Activated CD4-positive, alpha-beta T cell treated with anti-CD3 and anti-CD28 coated beads, Interleukin-2, amount 50 U/mL, for 24 hours (primary cell): ENCODE measurements around the gene COL23A1.
"Not testable (repeated sequence)": the region's sequence is repeated elsewhere in the genome, so short reads cannot be mapped to it uniquely, and the experiment has no call there.

Experiments
- DNase-seq, 2 donors: peaks; one replicate each; pipeline ENCODE4 v3.0.0-alpha.2; 2020; ENCODE audit warnings: low read depth in 1 of 2, low spot score in 1 of 2

Gene COL23A1

DNA sequence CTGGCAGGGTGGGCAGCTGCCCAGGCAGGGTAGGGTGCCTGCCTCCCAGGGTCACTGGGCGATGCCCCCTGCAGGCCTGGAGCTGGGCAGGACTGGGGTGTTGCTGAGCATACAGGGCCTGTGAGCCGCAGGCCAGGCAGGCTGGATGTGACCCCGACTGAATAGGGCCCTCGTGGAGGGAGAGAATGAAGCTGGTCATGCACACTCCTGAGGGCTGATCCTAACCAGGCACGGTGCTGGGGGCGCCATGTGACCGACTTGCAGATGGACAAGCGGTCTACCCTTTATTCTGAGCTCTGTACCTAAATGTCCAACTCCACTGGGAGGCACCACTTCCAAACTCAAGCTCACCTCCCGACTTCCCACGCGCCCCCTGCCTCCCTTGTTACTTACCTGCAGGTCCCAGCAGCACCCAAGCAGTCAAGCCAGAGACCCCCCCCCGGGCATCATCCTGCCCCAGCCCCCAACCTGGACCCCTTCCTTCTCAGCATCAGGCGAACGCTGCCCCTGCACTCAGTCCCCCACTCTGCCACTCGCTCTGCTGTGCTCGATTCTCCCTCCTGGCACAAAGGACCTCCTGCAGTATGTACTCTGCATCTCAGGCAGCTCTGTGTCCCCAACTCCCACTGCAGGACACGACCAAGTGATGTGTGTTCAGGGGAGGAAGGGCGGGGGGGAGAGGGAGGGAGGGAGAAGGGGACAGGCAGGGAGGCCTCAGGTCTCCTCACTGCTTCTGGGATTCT, 280.8 kb downstream of the COL23A1 start:
- no peak for DNase-seq

DNA sequence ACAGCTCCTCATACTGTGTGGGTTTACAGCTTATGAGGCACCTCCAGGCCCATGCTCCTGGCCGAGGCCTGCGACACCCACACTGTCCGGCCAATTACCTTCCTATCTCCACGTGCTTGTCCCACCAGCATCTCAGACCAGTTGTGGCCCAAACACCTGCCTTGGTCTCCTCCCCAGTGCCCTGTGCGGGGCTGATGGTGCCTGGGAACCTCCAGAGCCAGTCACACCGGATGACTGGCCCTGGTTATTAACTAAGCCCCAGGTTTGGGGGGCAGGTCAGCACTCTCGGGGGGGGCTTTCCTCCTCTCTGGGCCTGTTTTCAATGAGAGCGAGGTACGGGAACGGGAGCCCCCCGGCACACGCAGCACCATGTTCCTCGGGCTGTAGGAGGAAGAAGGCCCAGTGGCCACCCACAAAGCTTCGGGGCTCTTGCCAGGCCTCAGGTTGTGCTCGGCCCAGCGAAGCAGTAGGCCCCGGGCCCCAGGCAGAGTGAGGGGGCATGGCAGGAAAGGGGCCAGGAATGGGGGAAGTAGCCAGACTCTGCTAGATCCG, 281.6 kb downstream of the COL23A1 start:
- DNase-seq: no peak

DNA sequence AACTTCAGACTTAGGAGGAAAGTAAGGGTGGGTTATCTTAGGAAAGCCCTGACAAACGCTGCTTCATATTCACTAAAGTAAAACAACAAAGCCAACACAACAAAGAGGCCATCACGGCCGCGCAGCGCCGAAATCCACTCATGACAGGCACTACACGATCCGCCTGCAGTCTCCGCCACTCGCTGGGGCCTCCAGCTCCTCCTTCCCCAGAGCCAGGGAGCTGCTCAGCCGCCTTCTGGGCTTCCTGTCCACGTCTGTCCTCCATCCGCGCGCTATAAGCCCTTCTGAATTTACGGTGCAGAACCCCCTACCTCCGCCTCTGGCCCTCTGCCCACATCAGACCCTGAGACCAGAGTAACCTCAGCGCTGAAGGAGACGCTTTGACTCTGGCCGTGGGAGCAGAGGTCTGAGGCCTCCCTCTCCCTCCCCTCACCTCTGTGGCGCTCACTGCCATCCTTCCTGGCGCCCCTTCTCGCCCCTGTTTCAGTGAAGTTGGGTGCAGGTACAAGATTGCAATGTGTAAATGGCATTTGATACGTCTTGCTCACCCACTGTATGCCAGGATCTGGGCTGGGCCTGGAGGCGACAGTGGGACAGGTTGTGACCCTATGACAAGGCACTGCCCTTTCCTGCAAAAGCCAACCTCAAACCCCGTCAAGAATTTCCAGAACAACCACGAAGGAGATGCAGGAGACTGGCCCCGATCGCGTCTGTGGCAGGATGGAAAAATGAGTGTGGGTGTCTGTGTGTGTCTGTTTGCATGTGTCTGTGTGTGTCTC, 282.7 kb downstream of the COL23A1 start:
- no peak for DNase-seq

DNA sequence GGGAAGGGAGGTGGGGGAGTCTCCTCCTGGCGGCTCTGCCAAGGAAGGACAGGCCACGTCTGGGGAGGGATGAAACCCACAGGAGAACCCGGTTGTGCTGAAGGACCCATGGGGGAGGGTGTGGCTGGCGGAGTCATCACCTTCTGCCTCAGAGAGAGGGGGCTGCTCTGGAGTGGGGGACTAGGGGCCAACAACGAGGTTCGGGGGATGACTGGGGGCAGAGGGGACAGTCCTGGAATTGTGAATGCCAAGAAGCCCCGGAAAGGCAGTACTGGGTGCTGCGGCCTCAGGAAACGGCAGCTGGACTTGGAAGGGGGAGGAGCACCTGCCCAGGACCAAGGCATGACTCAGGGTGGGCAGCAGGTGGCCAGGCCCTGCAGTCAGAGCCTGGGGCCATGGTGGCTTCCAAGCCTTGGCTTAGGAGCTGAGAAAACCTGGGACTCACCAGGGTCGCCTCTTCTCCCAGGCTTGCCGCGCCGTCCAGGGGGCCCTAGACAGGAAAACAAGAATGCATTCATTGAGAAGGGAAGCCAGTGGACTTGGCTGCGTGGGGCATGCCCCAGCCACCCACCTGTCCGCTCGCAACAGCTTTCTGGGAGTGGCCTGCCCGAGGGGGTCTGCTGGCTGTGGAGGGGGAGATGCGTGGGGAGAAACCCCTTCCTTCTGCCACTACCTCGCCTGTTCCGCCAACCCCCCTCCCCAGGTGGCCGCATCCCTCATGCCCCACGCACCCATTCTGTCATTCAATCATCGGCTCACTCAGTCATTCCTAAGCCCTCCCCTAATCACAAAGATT, 283.6 kb downstream of the COL23A1 start:
- DNase-seq: no peak

DNA sequence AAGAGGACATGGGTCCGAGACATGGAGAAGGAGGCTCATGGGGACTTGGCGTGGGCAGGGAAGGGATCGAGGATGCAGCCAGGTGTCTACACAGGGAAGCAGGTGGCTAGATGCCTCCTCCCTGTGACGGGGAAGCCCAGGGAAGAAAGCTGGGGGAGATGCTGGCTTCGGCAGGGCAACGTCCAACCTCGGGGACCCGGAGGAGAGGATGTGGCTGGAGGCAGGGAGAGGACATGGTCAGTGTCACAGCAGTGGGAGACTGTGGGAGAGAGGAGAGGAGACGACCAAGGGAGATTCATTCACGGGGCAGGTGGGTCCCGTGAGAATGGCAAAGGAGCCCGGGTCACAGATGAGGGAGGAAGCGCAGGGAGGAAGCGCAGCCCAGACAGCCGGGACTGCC, 284.4 kb downstream of the COL23A1 start:
- DNase-seq: no peak

DNA sequence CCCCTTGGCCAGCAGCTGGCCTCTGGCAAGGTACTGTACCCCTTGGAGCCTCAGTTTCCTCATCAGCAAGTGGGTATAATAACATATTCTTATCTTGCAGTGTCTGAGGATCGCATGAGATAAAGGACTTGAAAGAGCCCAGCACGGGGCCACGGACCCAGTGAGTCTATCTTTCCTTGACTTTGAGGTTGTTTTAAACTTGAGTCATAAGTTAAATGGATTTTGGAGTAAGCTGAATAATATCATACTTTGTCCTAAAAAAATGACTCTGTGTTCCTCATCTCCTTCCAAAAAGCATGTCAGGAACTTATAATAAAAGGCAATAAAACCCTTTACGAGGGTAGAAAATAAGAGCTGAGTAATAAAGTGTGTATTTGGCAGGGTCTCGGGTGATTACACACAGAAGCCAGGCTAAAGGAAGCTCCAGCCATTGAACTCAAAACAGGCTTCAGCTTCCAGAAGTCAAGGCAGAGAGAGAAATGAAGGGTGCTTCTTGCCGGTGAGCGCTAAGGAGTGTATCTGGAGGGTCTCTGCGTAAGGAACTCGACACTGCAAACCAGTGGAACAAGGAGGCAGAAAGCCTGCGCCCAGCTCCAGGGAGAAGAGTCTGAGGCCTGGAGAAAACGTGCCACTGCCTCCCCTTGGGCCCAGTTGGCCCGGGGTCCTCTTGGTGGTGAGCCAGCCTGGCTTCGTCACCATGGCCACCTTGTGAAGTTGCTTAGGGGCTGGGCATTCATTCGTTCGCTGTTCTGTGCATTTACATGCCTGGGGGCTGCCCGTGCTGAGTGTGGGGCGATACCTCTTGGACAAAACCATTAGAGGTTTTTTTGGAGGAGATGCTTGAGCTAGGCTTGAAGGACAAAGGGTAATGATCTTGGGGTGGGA, 285.2 kb downstream of the COL23A1 start:
- DNase-seq: no peak

DNA sequence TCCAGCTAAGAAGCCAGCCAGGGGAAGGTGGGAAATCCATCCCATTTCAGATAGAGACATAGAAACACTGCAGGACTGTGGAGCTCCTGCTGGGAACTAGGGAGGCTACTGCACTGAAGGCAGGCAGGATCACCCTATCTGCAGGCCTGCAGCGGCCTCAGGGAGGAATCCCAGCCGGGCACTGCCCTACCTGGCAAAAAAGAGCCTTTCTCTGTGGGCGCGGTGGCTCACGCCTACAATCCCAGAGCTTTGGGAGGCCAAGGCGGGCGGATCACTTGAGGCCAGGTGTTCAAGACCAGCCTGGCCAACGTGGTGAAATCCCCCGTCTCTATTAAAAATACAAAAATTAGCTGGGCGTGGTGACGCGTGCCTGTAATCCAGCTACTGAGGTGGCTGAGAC, 286.2 kb downstream of the COL23A1 start:
- DNase-seq: no peak

DNA sequence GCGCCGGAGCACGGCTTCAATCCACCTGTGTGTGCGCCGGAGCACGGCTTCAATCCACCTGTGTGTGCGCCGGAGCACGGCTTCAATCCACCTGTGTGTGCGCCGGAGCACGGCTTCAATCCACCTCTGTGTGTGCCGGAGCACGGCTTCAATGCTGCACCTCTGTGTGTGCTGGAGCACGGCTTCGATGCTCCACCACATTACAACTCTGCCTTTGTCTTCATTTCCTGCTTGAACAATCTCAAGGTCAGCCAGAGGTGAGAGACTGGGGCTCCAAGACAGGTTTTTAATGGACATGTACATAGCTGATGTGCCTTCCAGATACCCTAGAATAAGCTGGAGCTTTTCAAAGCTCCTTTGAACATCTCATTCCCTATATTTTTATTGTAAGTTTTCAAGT, 287.9 kb downstream of the COL23A1 start:
- DNase-seq: not testable (repeated sequence)

DNA sequence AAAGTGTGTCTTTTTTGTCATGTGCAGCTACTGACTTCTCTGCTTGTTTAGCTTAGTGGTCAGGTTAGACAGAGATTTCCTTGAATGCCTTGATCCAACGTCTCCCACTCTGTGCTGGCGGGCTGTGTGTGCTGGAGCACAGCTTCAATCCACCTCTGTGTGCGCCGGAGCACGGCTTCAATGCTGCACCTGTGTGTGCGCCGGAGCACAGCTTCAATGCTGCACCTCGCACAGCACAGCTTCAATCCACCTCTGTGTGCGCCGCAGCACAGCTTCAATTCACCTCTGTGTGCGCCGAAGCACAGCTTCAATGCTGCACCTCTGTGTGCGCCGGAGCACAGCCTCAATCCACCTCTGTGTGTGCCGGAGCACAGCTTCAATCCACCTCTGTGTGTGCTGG, 288.6 kb downstream of the COL23A1 start:
- DNase-seq: no peak

DNA sequence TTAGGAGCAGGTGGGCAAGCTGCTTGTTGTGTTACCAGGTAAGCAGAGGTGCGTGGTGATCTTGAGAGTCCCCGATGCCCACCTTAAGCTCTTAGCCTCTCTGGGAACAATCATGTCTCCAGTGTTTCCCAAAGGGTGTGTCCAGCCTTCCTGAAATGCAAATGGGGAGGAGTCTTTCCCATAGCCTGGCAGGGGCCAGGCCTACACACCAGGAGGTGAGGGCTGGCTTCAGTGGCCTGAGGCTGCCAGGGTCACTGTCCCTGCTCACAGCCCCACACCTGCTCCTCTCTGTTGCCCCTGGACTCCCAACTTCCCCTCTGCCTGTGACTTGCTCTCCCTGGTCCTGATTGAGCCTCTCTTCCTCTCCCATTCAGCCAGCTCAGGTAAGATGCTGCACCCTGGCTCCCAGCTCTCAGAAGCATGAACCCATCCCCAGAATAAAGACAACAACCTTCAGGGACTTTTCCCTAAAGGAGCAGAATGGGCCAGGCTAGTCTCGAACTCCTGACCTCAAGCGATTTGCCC, 291.8 kb downstream of the COL23A1 start:
- no peak for DNase-seq

DNA sequence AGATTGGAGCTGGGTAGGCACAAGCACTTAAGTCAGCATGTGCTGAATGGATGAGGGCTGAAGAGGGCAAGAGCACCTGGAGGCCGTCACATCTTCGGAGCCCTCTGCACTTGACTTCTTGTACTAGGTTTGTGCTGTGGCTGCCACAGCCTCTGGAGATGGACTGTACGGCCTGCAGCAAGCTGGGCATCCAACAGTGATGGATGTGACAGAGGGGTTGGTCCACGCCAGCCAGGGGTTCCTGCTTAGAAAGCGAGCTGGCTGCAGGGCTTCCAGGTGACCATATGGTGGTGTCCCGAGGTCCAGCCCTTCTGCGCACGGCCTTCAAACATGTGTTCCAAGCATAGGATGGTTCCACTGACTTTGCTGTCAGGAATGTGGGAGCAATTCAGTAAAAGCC, 292.4 kb downstream of the COL23A1 start:
- DNase-seq: no peak

DNA sequence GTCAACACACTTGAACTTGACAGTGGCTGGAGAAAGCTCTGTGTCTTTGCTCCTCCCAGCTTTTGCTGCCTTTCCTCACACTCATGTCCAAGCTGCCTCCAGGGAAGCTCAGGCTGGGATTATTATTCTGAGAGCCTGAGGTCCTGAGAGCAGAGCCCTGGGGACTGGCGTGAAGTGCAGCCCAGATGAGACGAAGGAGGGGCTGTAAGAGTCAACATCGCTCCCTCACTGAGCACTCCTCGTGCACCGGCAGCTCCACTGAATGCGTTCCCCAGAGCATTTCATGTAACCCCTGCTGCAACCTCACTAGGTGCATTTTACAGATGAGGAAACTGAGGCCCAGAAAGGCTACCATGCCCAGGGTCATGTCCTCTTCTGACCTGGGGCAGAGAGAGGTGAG, 294.1 kb downstream of the COL23A1 start:
- DNase-seq: no peak

DNA sequence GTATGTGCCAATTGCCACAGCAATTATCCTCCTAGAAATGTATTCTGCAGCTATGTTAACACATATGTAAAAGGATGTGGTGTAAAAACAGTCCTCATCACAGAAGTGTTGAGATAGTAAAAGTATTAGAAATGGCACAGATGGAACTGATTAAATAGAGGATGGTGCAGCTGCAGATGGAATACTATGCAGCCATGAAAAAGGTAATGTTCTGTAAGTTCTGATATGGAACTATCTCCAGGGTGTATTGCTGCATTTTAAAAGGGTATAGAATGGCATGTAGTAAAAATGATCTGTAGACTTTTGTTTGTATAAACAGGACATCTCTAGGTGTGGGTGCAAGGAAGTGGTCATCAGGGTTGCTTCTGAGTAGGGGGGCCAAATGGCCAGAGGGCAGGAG, 294.6 kb downstream of the COL23A1 start:
- DNase-seq: no peak

DNA sequence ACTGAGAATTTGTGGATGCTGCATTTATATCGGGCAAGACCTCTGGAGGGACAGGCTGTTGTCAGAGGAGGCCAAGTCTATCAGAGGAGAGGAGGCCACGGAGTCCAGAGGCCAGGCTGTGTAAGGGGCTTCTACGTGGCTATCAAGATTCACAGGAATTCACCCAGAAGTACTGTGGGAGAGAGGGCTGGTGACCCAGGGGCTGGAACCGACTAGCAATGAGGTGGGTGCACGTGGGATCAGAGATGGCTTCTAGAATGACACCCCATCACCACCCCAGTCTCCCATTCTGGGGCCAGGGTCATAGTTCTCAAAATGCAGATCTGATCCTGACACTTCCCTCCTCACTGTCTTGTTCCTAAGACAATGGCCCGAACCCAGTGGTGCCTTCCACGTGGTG, 296.4 kb downstream of the COL23A1 start:
- DNase-seq: no peak

DNA sequence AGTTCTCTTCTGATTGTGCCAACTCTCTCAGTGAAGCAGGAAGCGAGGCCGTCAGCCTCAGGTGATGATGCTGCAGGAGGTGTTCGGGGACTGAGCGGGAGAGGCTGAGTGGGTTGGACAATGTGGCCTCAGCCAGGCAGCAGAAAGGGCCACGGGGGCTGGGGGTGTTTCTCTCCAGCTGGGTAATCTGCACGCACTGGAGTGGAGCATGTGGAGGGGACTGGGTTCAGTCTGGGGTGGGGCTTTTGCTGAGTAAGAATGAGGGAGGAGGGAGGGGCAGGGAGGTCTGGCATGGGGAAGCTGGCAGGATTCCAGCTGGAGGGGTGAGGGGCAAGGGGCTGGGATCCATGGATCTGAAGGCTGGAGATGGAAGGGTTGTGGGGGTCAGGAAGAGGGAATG, 296.8 kb downstream of the COL23A1 start:
- no peak for DNase-seq

DNA sequence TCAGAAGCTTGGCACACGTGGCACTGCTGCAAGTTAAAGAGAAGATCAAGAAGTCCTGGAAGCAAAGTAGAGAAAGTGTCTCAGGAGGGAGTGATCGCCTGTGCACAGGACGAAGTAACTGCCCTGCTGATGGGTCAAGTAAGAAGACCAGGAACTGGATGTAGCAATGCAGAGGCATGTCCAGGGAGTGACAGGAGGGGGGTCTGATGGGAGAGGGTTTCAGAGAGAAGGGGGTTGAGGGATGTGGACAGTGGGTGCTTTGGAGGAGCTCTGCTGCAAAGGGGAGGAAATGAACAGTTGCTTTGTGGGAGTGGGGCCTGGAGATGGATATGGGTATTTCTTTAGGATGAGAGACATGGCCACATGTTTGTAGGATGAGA, 297.4 kb downstream of the COL23A1 start:
- no peak for DNase-seq

DNA sequence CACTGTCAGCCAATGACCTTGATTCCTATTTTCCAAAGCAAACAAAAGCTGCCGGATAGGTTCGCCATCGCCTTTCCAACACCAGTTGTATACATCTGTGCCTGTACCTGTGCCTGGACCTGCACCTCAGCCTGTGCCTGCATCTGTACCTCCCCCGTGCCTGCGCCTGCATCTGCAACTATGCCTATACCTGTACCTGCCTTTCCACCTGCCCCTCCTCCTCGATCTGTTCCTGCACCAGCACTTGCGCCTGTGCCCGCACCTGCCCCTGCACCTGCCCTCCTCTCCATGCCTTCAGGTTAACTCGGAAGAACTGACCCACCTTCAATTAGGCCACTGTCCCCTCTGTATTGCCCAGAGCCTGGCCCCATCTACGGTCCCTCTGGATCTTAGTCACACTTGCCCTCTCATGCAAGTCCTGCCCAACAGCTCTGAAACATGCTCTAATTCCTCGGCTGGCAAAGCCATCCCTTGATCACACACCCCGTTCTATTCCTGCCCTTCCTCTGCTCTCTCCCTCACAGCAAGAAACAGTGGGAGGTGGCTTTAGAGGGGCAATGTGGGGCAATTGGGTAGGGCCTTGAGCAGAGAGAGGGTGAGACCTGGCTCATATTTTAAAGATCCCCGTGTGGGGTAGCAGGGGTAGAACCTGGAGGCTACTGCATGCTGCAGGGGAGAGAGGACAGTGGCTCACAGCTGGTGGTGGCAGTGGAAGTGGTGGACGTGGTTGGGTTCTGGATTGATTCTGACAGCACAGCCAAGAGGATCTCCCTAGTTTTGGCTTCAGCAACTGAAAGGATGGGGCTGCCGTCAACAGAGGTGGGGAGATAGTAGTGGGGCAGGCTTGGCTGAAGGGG, 298.0 kb downstream of the COL23A1 start:
- DNase-seq: no peak

DNA sequence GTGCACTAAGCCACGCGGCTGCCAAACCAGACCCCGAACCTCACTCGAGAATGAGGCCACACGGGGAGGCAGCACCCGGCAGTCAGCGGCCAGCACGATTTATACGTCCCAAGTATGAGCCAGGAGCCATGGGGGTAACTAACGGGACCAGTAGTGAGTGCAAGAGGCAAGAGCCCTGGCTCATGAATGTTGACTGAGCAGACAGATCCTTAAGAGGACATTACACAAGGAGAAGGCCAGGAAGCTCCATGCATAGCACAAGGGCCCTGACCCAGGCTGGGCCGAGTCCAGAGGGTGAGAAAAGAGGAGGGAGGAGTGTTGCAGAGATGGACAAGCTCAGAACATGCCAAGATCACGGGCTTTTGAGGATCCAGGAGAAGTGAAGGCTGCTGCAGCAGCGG, 299.0 kb downstream of the COL23A1 start:
- no peak for DNase-seq

DNA sequence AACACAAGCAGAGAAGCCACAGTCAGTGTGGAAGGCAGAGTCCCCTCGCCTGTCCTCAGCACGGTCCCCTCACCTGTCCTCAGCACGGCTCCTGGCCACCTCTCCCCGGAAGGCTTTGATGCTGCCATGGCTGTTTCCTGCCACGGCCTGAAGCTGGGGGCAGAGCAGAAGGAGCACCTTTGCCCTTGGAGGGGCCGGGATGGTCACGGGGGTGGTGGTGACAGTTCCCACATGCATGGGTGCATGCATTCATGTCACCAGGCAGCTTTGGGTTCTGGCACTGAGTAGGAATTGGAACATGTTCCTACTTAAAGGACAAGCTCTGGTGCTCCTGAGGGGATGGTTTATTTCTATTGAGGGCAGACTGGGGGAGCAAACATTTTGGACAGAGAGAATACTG, 299.8 kb downstream of the COL23A1 start:
- no peak for DNase-seq

DNA sequence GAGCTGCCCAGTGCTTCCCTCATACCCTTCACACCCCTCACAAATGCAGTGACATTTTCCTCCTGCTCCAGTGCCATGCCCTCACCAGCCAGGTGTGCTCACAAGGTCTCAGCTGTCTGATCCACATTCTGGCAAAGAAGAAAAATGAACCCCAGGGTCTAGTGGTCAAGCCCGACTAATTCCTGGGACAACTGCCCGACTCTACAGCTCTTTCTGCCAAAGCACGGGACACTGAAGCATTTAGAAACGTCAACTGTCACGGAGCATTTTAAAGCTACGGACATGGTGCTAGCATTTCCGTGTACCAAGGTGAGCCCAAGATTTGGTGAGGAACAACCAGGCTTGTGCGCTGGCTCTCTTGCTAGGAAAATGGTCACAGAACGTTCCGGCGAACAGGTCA, 300.8 kb downstream of the COL23A1 start:
- no peak for DNase-seq
